Small intestine (tissue), 7 donors: ENCODE results near the gene TOGARAM1. TPM values are rescaled to one million over a fixed set of nuclear protein-coding genes. Genes with fewer than 3 reads are reported as not detected.

ENCODE experiments used
- DNase-seq, 2 donors: peaks; one replicate each; pipeline versions ENCODE4 v3.0.0 to v3.0.0-alpha.2; 2013
- FAIRE-seq: peaks from 2 replicates; lab custom pipeline; 2012; peaks lifted over from hg19 to GRCh38; lab: Jason Lieb, UNC
- H3K27ac ChIP-seq, 3 donors: one replicate each; pipeline ENCODE4 v1.5.1; 2013; ENCODE audit warnings: low read length in 2 of 3, mild to moderate bottlenecking in 2 of 3, control low read depth in 1 of 3, inconsistent platforms in 1 of 3, low read depth in 1 of 3, moderate library complexity in 1 of 3
- H3K27me3 ChIP-seq, 3 donors: one replicate each; pipeline ENCODE4 v1.6.1; 2013; ENCODE audit warnings: low read length in 3 of 3, inconsistent platforms in 1 of 3; ENCODE audit not compliant: control insufficient read depth in 3 of 3, insufficient read depth in 3 of 3
- H3K36me3 ChIP-seq, 3 donors: one replicate each; pipeline ENCODE4 v1.6.1; 2013; ENCODE audit warnings: low read length in 3 of 3, inconsistent platforms in 1 of 3, low read depth in 1 of 3, mild to moderate bottlenecking in 1 of 3, moderate library complexity in 1 of 3; ENCODE audit not compliant: control insufficient read depth in 3 of 3, insufficient read depth in 2 of 3
- H3K4me1 ChIP-seq, 3 donors: one replicate each; pipeline ENCODE4 v1.6.1; 2013; ENCODE audit warnings: low read length in 2 of 3, inconsistent platforms in 1 of 3, low read depth in 1 of 3, mild to moderate bottlenecking in 1 of 3, moderate library complexity in 1 of 3; ENCODE audit not compliant: control insufficient read depth in 3 of 3, insufficient read depth in 2 of 3
- H3K4me3 ChIP-seq, 3 donors: one replicate each; pipeline ENCODE4 v1.5.1; 2013; ENCODE audit warnings: low read length in 3 of 3, control low read depth in 1 of 3, inconsistent platforms in 1 of 3, low read depth in 1 of 3, mild to moderate bottlenecking in 1 of 3, moderate library complexity in 1 of 3
- H3K9me3 ChIP-seq, 2 donors: one replicate each; pipeline ENCODE4 v1.6.1; 2013; ENCODE audit warnings: low read depth in 1 of 2, low read length in 1 of 2; ENCODE audit not compliant: control insufficient read depth in 2 of 2, insufficient read depth in 1 of 2
- WGBS, 3 donors: extraction: QIAGEN DNeasy Blood & Tissue Kit; methylation state at CpG; one replicate each; pipeline ENCODE4 v1.1.7; 2013; 5-methylcytosine and 5-hydroxymethylcytosine counted together
- polyA plus RNA-seq, 4 donors: library from polyadenylated mRNA; stranded (reverse) in 3 of 4; unstranded in 1 of 4; fragments of 200-250 nt in 3 of 4; fragments of 120-200 nt in 1 of 4; gene quantifications; one replicate each; pipeline versions ENCODE4 v1.2.1 to v1.2.3, GENCODE V29; 2013
- donor health status: healthy with polysubstance abuse.
- donor health status: control.
- donor health status: control.
- donor health status: Bipolar disorder and iron deficiency.
- donor health status: healthy.

Gene TOGARAM1
- polyA plus RNA-seq, 4 donors: 2.4 to 22.1 (median 7.9) TPM

DNA sequence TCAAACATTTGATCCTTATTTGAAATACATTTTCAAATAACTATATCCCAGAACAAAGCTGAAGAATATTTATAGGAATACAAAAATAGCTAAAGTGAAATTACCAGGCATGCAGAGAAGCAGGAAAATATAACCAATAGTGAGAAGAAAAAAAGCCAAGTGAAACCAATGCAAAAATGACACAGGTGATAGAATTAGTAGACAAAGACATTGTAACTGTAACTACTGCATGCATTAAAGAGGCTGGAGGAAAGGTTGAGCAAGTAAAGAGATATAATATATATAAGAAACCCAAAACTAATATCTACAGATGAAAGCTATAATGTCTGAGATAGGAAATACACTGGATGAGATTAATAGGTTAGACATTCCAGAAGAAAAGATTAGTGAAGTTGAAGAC is 72.7 kb downstream of the TOGARAM1 start:
- Histone ChIP-seq H3K9me3 (peaks cover 0 to 12% of the 10 kb centered on the region in 2 donors), H3K27me3 (no peaks in the 10 kb centered on the region), H3K4me1 (peaks cover 0 to 2% (median 0%) of the 10 kb centered on the region in 3 donors), H3K36me3 (peaks cover 0 to 42% (median 2%) of the 10 kb centered on the region in 3 donors), H3K27ac (no peak overlapping the region), H3K4me3 (no peak overlapping the region)
- no peak for FAIRE-seq
- no peak for DNase-seq

DNA sequence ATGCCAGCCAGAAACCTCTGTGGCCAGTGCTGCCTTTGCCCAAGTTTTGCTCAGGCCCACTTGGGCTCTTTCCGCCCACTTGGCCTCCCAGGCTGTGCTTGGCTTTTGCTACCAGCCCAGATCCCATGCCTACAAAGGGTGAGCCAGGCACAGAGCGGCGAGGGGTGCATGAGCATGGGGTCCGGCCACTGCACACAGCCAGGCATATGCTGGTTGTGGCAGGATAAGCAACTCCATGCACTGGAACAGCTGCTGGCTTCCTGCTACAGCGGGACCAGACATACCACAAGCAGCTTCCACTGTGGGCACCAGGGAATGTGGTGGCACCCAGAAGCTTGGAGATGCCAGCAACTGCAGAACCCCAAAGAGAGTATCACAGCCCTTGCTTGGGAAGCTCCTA is 76.3 kb downstream of the TOGARAM1 start:
- no peak for DNase-seq
- H3K4me3 ChIP-seq: no peak overlapping the region
- peaks cover 0 to 40% (median 2%) of the 10 kb centered on the region in 3 donors for H3K36me3 ChIP-seq
- WGBS, 3 donors: 86 to 94% (median 87%) methylated on average over 4 to 5 of the region's 5 CpGs
- no peak for FAIRE-seq
- no peaks in the 10 kb centered on the region for H3K27me3 ChIP-seq
- no peak overlapping the region for H3K27ac ChIP-seq
- peaks cover 0 to 12% of the 10 kb centered on the region in 2 donors for H3K9me3 ChIP-seq
- no peaks in the 10 kb centered on the region for H3K4me1 ChIP-seq

DNA sequence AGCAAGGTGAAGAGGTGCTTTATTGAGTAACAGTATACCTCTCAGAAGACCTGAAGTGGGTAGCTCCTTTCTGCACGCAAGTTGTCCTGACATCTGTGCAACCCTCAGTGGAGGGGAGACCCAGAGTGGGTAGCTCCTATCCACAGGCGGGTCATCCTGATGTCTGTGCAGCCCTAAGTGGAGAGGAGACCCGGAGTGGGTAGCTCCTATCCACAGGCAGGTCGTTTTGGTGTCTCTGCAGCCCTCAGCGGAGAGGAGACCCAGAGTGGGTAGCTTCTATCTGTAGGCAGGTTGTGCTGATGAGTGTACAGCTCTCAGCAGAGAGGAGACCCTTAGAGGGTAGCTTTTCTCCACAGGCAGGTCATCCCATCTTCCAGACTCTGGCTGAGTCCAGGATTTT is 76.9 kb downstream of the TOGARAM1 start:
- no peak overlapping the region for H3K4me3 ChIP-seq
- H3K27me3 ChIP-seq: no peaks in the 10 kb centered on the region
- H3K36me3 ChIP-seq: peaks cover 0 to 39% (median 2%) of the 10 kb centered on the region in 3 donors
- peaks cover 0 to 12% of the 10 kb centered on the region in 2 donors for H3K9me3 ChIP-seq
- DNase-seq (no peak), FAIRE-seq (no peak)
- WGBS, 3 donors: 96 to 99% (median 99%) methylated on average over 5 of the region's 5 CpGs
- no peak overlapping the region for H3K27ac ChIP-seq
- no peaks in the 10 kb centered on the region for H3K4me1 ChIP-seq

DNA sequence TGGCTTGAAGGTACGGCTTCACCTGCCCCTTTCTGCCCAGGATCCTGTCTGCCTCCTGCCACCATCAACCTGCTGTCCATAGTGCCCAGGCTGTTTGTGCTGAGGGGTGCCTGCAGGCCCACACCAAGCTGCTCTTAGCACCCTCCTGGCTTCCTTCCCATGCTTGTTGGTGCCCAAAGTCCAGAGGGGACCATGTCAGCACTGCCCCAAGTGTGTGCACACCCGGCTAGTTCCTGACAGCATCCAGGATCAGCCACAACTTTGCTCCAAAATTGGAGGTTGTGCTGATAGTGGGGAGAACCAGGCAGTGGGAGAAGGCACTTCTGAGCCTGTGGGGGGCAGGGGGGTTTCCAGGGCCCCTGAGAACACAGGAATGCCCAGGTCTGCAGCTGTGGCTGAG is 77.4 kb downstream of the TOGARAM1 start:
- FAIRE-seq (no peak), DNase-seq (no peak)
- Histone ChIP-seq H3K4me1 (no peaks in the 10 kb centered on the region), H3K9me3 (peaks cover 0 to 12% of the 10 kb centered on the region in 2 donors), H3K27ac (no peak overlapping the region), H3K27me3 (no peaks in the 10 kb centered on the region), H3K4me3 (no peak overlapping the region), H3K36me3 (peaks cover 0 to 40% (median 2%) of the 10 kb centered on the region in 3 donors)
- WGBS, 3 donors: 92 to 100% (median 98%) methylated on average over 2 of the region's 2 CpGs

DNA sequence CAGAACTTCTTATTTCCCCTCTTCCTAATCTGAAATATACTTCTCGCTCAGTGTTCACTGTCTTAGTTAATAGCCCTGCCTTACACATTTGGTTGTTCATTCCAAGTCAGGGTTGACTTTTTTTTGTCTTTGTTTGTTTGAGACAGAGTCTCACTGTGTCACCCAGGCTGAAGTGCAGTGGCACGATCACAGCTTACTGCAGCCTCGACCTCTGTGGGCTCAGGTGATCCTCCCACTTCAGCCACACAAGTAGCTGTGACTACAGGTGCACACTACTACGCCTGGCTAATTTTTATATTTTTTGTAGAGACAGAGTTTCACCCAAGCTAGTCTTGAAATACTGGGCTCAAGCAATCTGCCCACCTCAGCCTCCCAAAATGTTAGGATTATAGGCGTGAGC is 79.7 kb downstream of the TOGARAM1 start:
- Histone ChIP-seq H3K4me3 (no peak overlapping the region), H3K27ac (no peak overlapping the region), H3K36me3 (peaks cover 0 to 40% (median 5%) of the 10 kb centered on the region in 3 donors), H3K4me1 (no peaks in the 10 kb centered on the region), H3K27me3 (no peaks in the 10 kb centered on the region), H3K9me3 (peaks cover 0 to 12% of the 10 kb centered on the region in 2 donors)
- 97% methylated on average over 5 of the region's 5 CpGs for WGBS, 3 donors
- FAIRE-seq (no peak), DNase-seq (no peak)

DNA sequence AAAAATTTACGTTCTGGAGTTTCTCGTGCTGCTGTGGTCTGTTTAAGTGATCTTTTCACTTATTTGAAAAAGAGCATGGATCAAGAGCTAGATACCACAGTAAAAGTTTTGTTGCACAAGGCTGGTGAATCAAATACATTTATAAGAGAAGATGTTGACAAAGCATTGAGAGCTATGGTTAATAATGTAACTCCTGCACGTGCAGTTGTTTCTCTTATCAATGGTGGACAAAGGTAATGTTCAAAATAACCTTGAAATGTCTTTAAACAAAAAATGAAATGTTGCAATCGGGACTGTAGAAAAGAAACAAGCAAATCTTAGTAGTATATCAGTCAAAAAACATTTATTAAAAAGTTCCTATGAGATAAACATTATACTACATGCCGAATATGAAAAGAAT is 82.6 kb downstream of the TOGARAM1 start:
- Histone ChIP-seq H3K4me3 (no peak overlapping the region), H3K36me3 (peaks cover 0 to 38% (median 3%) of the 10 kb centered on the region in 3 donors), H3K27ac (no peak overlapping the region), H3K4me1 (no peaks in the 10 kb centered on the region), H3K9me3 (no peaks in the 10 kb centered on the region), H3K27me3 (no peaks in the 10 kb centered on the region)
- no peak for DNase-seq
- WGBS, 3 donors: 76 to 87% (median 78%) methylated on average over 5 of the region's 5 CpGs
- no peak for FAIRE-seq

DNA sequence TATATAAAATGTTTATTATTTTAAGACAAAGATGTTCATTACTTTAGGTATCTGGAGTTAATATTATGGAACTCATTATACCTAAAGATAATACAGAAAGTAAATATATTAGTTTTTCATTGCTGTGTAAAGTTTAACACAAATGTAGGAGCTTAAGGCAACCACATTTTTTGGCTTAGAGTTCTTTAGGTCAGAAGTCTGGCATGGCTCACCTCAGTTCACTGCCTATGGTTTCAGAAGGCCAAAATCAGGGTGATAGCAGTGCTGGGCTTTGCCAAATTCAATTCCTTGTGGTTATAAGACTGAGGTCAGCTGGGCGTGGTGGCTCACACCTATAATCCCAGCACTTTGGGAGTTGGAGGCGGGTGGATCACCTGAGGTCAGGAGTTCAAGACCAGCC is 86.4 kb downstream of the TOGARAM1 start:
- 84 to 98% (median 89%) methylated on average over 2 of the region's 2 CpGs for WGBS, 3 donors
- no peak for DNase-seq
- no peaks in the 10 kb centered on the region for H3K27me3 ChIP-seq
- H3K4me3 ChIP-seq: no peak overlapping the region
- no peak for FAIRE-seq
- no peaks in the 10 kb centered on the region for H3K9me3 ChIP-seq
- H3K27ac ChIP-seq: no peak overlapping the region
- peaks cover 0 to 42% (median 3%) of the 10 kb centered on the region in 3 donors for H3K36me3 ChIP-seq
- no peaks in the 10 kb centered on the region for H3K4me1 ChIP-seq

DNA sequence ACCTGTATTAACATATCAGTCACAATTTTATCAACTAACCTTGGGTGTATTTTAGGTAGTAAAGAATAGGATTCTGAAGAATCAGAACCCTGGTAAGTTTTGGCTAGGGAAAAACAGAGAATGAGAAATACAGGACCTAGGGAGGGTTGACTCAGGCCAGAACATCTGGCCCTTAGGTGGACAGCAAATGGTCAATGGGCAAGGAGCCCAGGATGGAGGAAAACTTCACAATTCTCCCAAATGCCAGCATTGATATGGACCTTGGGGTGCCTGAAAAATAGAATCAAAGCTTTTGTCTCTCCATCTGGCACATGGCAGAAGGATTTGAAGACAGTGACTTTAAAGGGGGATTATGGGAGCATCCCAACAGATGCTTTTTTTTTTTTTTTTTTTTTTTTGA is 89.2 kb downstream of the TOGARAM1 start:
- H3K4me1 ChIP-seq: no peaks in the 10 kb centered on the region
- H3K4me3 ChIP-seq: no peak overlapping the region
- DNase-seq (no peak), FAIRE-seq (no peak)
- H3K27me3 ChIP-seq: no peaks in the 10 kb centered on the region
- H3K36me3 ChIP-seq: peaks cover 2 to 42% (median 2%) of the 10 kb centered on the region in 3 donors
- H3K9me3 ChIP-seq: no peaks in the 10 kb centered on the region
- H3K27ac ChIP-seq: no peak overlapping the region

DNA sequence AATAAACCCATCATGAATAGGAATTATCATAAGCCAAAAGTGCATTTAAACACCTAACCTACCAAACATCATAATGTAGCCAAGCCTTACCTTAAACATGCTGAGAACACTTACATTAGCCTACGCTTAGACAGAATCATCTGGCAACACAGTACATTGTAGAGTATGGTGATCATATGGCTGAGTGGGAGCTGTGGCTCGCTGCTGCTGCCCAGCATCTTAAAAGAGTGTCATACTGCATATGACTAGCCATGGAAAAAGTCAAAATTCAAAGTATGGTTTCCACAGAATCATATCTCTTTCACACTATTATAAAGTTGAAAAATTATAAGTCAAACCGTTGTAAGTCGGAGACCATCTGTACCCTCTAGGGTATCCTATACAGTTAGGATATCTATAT is 89.9 kb downstream of the TOGARAM1 start:
- DNase-seq: no peak
- no peaks in the 10 kb centered on the region for H3K27me3 ChIP-seq
- H3K4me1 ChIP-seq: no peaks in the 10 kb centered on the region
- peaks cover 2 to 39% (median 2%) of the 10 kb centered on the region in 3 donors for H3K36me3 ChIP-seq
- H3K4me3 ChIP-seq: no peak overlapping the region
- FAIRE-seq: no peak
- H3K27ac ChIP-seq: no peak overlapping the region
- 93 to 97% (median 96%) methylated on average over 4 of the region's 4 CpGs for WGBS, 3 donors
- H3K9me3 ChIP-seq: no peaks in the 10 kb centered on the region
